Ishikawa (cell line): ENCODE results near the gene RYR3.

Source experiments
- CEBPB ChIP-seq: IDR thresholded peaks from 2 replicates; pipeline ENCODE4 v1.6.1; 2012
- CREB1 ChIP-seq: IDR thresholded peaks from 2 replicates; pipeline ENCODE4 v1.6.1; 2012; ENCODE audit warnings: low read depth
- EGR1 ChIP-seq: IDR thresholded peaks from 2 replicates; pipeline ENCODE4 v1.6.1; 2012
- EP300 ChIP-seq: IDR thresholded peaks from 2 replicates; pipeline ENCODE4 v1.6.1; 2012; ENCODE audit warnings: borderline replicate concordance
- FOXM1 ChIP-seq: IDR thresholded peaks from 2 replicates; pipeline ENCODE4 v1.6.1; 2012; ENCODE audit warnings: low read depth, borderline replicate concordance
- MAX ChIP-seq: IDR thresholded peaks from 2 replicates; pipeline ENCODE4 v1.6.1; 2012
- NFIC ChIP-seq: IDR thresholded peaks from 2 replicates; pipeline ENCODE4 v1.6.1; 2012
- RAD21 ChIP-seq: IDR thresholded peaks from 2 replicates; pipeline ENCODE4 v1.6.1; 2012; ENCODE audit warnings: low read depth
- REST ChIP-seq: IDR thresholded peaks from 2 replicates; pipeline ENCODE4 v1.6.1; 2012; ENCODE audit warnings: low read depth, mild to moderate bottlenecking
- TAF1 ChIP-seq: IDR thresholded peaks from 2 replicates; pipeline ENCODE4 v1.6.1; 2012; ENCODE audit warnings: low read depth, mild to moderate bottlenecking
- TCF12 ChIP-seq: IDR thresholded peaks from 2 replicates; pipeline ENCODE4 v1.6.1; 2012; ENCODE audit warnings: low read depth
- TEAD4 ChIP-seq: IDR thresholded peaks from 2 replicates; pipeline ENCODE4 v1.6.1; 2012
- USF1 ChIP-seq: IDR thresholded peaks from 2 replicates; pipeline ENCODE4 v1.6.1; 2012
- YY1 ChIP-seq: IDR thresholded peaks from 2 replicates; pipeline ENCODE4 v1.6.1; 2012; ENCODE audit warnings: low read depth
- ZBTB7A ChIP-seq: IDR thresholded peaks from 2 replicates; pipeline ENCODE4 v1.6.1; 2012; ENCODE audit warnings: low read depth

RYR3 gene

GRCh38 chr15:33710748-33711147 lies 400.0 kb downstream of the RYR3 start:
- TF ChIP-seq NFIC (no peak), CEBPB (no peak), TCF12 (no peak), FOXM1 (no peak), TAF1 (no peak), TEAD4 (no peak), RAD21 (no peak), EGR1 (no peak), ZBTB7A (no peak), CREB1 (no peak)

- TF ChIP-seq TCF12 (no peak), USF1 (no peak)
Measured at GRCh38 chr15:33716025-33716424, 405.3 kb downstream of the RYR3 start.

GRCh38 chr15:33720952-33721351 lies 410.2 kb downstream of the RYR3 start:
- TF ChIP-seq NFIC (no peak), TEAD4 (no peak), USF1 (no peak), CREB1 (no peak)

GRCh38 chr15:33722005-33722672 lies 411.4 kb downstream of the RYR3 start:
- TF ChIP-seq REST (no peak), CREB1 (no peak), TEAD4 (no peak), NFIC (no peak), MAX (no peak), USF1 (no peak), CEBPB (no peak), TAF1 (no peak), EGR1 (no peak), RAD21 (no peak), EP300 (no peak)

- TF ChIP-seq ZBTB7A: no peak
- TF ChIP-seq USF1: no peak
- no peak for TF ChIP-seq EP300
- TF ChIP-seq MAX: no peak
- TF ChIP-seq FOXM1: no peak
- no peak for TF ChIP-seq RAD21
- no peak for TF ChIP-seq TCF12
- TF ChIP-seq TAF1: no peak
Measured at GRCh38 chr15:33722673-33723015, 411.9 kb downstream of the RYR3 start.

- TF ChIP-seq TEAD4 (no peak), ZBTB7A (no peak), EGR1 (no peak), EP300 (no peak), REST (no peak), MAX (no peak), USF1 (no peak), TCF12 (no peak), RAD21 (no peak), YY1 (no peak), CREB1 (no peak), NFIC (no peak), TAF1 (no peak), FOXM1 (no peak), CEBPB (no peak)
Measured at GRCh38 chr15:33724321-33725036, 413.7 kb downstream of the RYR3 start.
